NCI-H1105 treated with DMSO at 0.1 percent for 48 hours (cell line): ENCODE results near the gene SYPL2.
"Not testable (repeated sequence)": the region's sequence is repeated elsewhere in the genome, so short reads cannot be mapped to it uniquely, and the experiment has no call there.

Source experiments
- DNase-seq: peaks from one replicate; lab custom pipeline; 2025; lab: John Stamatoyannopoulos, UW

Gene SYPL2

GRCh38 chr1:109472779-109473178 lies 6.4 kb downstream of the SYPL2 start:
- DNase-seq: no peak

DNA sequence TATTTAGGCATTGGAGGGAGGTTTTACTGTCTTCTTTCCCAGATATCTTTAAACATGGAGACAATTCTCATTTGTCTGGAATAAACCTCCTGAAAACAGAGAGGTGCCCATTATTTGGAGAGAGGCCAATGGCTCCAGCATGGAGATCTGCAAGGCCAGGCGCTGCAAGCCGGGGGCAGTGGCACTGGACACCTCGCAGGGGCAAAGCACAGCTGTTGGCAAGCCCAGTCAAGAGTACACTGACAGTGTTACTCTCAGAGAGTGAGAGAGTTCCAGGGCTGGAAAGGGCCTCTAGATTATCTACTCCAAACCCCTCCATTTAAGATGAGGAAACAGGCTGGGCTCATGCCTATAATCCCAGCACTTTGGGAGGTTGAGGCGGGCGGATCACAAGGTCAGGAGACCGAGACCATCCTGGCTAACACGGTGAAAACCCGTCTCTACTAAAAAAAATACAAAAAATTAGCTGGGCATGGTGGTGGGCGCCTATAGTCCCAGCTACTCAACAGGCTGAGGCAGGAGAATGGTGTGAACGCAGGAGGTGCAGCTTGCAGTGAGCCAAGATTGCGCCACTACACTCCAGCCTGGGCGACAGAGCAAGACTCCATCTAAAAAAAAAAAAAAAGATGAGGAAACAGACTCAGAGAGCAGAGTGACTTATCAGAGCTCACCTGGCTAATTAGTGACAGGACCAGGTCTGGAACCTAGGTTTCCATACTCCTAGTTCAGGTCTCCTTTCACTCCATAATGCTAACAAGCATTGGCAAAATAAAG lies 7.1 kb downstream of the SYPL2 start:
- not testable (repeated sequence) for DNase-seq

- DNase-seq: no peak
Measured at GRCh38 chr1:109474697-109475096, 8.4 kb downstream of the SYPL2 start.

DNA sequence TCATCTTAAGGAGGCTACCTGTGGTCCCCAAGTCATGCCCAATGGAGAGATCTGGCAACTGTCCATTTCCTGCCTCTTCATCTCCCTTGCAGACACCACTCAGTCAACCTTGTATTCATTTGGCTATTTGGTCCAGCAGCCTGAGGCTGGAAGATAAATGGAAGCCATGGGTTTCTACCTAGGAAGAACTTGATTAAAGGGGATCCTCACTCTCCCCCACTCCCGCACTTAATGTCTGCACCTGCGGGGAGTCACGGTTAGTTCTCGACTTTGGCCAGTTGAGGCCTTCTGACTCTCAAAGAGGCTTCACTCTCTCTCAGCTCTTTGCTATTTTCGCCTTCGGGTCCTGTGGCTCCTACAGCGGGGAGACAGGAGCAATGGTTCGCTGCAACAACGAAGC lies 8.9 kb downstream of the SYPL2 start:
- DNase-seq: no peak

GRCh38 chr1:109476825-109477224 lies 10.5 kb downstream of the SYPL2 start:
- DNase-seq: no peak

DNA sequence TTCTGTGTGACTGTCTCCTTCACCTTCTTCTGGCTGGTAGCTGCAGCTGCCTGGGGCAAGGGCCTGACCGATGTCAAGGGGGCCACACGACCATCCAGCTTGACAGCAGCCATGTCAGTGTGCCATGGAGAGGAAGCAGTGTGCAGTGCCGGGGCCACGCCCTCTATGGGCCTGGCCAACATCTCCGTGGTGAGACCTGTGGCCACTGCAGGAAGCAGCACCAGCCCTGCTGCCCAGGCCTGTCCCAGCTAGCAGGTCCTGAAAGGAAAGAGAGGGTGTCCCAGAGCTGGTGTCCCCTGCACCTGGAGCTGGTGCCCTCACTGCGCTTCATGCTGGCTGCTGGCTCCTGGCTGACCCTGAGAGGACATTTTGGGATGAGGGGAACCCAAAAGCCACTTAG lies 11.5 kb downstream of the SYPL2 start:
- no peak for DNase-seq

DNA sequence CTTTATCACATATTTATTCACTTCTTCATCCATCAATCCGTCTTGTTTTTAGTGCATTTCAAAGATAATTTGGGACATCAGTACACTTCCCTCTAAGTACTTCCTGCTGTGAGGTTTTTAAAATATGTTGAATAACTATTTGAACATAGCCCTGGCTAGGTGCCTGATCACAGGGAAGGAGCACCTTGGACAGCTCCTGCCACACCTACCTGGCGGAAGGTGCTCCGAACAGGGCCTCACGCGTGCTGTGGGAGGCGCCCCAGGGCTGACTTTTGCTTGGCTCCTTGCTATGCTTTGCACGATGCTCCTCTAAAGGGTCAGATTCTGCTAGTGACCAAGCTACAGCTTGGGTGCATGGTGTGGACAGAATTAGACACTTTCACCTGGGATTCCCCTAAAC lies 12.5 kb downstream of the SYPL2 start:
- no peak for DNase-seq

DNA sequence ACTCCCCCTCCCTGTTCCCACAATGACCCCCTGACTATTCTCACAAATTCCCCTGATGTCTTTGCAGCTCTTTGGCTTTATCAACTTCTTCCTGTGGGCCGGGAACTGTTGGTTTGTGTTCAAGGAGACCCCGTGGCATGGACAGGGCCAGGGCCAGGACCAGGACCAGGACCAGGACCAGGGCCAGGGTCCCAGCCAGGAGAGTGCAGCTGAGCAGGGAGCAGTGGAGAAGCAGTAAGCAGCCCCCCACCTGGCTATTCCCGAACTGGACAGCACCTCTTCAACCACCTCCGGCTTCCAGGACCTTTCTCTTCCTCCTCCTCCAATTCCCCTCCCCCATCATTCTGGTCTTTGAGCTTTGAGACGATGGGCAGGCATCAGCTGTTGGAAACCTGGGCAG lies 13.0 kb downstream of the SYPL2 start:
- no peak for DNase-seq

DNA sequence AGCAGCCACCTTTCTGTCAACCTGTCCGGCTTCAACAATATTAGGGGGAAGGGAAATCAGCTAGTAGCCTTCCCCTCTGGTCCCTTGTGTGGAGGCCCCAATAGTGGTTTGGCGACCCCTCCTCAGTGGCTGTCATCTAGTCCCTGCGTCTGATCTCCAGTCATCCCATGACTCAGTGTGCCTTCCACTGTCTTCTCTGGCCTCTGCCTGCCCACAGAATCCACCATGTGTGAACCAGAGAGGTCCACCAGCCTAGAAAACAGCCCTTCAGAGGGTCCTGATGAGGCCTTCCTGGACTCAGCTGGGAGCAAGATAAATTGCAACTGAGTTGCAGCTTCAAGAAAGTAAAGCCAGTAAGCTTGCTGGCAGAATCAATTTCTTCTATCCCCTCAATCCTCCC lies 13.6 kb downstream of the SYPL2 start:
- no peak for DNase-seq

DNA sequence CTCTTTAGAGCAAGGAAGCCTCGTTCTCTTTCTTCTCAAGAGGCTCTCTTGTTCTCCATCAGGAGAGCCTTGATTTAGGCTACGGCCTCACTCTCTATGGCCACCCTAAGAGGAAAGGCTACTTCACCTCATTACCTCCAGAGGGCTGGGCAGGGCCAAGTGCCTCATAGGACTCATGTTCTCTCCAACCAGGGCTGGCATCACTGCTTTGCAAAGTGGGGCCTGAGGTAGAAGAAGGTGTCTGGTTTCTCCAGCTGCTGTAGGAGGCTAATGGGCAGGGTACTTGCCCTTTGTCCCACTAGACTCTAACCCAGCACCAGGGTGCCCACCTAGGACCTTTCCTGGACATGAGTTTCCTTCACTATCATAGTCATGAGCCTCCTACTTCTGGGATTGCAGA lies 15.3 kb downstream of the SYPL2 start:
- no peak for DNase-seq

DNA sequence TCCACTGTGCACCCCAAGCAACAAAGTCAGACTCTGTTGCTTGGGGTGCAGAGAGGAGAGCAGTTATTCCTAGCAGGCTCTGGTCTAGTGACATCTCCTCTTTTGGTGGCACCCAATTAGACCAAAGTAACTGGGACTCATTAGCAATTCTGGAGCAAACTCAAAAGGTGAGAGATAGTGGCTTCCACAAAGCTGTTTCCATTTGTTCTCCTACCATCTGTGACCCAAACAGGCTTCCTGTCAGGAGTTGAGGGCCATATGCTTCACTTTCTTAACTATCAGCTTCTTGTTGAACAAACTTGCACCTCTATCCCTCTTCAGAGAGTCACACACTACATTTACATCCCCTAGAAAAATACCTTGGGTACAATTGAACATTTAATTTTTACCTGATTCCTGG lies 15.9 kb downstream of the SYPL2 start:
- DNase-seq: no peak

GRCh38 chr1:109482791-109483671 lies 16.7 kb downstream of the SYPL2 start:
- peak; percentile 80 for DNase-seq

DNA sequence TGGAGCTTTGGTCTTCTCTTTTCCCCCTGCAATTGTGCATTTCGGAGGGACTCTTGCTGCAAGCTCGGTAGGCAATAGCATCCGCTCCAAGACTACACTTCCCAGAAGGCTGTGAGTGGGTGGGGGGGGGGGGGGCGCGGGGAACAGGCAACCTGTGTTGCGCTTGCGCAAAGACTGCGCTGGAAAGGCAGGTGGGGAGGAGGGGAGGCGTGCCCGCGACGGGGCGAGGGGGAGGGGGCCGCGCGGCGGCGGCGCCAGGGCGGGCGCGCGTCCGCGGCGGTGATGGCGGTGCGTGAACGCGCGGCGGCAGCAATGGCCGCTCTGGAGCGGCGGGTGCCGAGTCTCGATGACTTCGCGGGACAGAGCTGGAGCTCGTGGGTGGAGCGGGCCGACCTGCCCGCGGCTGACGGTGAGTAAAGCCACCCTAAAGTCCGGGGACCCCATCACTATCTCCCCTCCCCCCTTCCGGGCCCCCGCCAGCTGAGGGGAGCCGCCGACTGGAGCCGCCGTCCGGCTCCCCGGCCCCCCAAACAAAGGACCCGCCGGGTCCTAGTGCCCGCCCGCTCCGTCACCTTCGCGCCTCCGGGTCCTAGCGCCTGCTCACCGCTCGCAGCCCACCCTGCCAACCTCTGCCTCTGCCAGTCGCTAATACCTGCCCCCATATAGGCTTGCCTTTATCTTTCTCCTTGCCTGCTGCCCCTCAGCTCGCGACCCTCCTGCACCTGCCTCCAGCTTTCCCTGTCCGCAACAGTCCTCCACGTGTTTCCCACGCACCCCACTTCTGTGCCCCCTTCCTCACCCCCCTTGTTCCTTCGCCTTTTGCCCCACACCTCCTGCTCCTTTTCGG lies 17.5 kb downstream of the SYPL2 start, which contains the start of gene ATXN7L2:
ATXN7L2 (plus strand) TSS at position 234 of the 847 bp plus-strand sequence; CDS start at position 283, 49 bp downstream.
- peak; percentile 91 for DNase-seq

DNA sequence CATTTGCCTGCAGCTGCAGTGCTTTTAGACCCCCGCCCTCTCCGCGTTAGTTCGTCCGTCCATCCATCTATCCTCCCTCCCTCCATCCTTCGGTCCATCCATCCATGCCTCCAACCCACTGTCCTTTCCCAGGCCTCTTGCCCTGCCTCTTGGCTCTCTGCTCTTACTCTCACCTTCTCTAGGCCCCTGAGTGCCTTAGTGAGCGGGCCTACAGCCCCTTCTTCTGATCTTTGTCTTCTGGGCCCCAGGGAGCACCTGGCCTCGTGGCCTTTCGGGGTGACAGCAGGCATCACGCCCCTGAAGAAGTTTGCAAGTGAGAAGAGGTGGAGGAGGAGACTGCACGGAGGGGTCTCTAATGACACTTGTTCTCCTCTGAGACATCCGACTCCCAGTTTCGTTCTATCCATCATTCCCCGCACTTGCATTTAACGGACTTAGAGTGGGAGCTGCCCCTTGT lies 18.2 kb downstream of the SYPL2 start:
- DNase-seq: peak; percentile 47

- no peak for DNase-seq
Measured at GRCh38 chr1:109485001-109485400, 18.7 kb downstream of the SYPL2 start.

- no peak for DNase-seq
Measured at GRCh38 chr1:109487261-109487660, 20.9 kb downstream of the SYPL2 start.

GRCh38 chr1:109488201-109488600 lies 21.9 kb downstream of the SYPL2 start:
- DNase-seq: no peak

DNA sequence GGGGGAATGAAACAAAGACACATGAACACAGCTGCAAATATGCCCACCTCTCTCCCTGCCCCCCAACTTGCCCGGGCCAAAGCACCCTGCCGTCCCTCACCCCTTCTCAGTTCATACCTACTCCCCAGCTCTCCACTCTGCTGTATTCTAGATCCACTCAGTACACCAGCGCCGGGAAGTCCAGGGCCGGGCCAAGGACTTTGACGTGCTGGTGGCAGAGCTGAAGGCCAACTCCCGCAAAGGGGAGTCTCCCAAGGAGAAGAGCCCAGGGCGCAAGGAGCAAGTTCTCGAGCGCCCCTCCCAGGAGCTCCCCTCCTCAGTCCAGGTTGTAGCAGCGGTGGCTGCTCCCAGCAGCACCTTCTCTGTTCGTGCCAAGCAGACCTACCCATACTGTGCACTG lies 22.4 kb downstream of the SYPL2 start:
- DNase-seq: no peak

GRCh38 chr1:109490029-109490933 lies 23.9 kb downstream of the SYPL2 start:
- peak; percentile 41 for DNase-seq

- no peak for DNase-seq
Measured at GRCh38 chr1:109490934-109491302, 24.6 kb downstream of the SYPL2 start.

DNA sequence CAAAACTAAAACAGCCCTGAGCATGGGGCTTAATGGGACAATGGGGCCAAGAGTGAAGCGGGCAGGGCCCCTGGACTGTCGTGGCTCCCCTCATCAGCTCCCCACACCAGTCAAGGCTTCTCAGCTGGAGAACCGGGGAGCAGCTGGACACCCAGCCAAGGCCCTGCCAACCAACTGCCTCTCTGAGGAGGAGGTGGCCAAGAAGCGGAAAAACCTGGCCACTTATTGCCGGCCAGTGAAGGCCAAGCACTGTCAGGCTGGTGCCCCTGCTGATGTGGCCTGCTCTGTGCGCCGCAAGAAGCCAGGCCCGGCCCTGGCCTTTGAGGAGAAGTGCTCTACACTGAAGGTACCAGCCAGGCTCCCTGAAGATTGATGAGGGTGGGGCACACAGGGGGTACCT lies 25.0 kb downstream of the SYPL2 start:
- no peak for DNase-seq
